Fibroblast of villous mesenchyme (primary cell): ENCODE results near the gene NLGN1. TPM values are rescaled to one million over a fixed set of nuclear protein-coding genes. Genes with fewer than 3 reads are reported as not detected.
A peak's percentile ranks its signal among the peaks of the same experiment; 100 is the strongest.

Experiments
- DNase-seq: peaks from one replicate; pipeline ENCODE4 v3.0.0-alpha.2; 2010; ENCODE audit warnings: low read depth
- H3K4me3 ChIP-seq: 2 replicates; pipeline ENCODE4 v1.5.1; 2011; ENCODE audit warnings: low read depth, mild to moderate bottlenecking, low read length
- CTCF ChIP-seq: IDR thresholded peaks from 2 replicates; pipeline ENCODE4 v1.5.1; 2012; ENCODE audit warnings: low read depth, mild to moderate bottlenecking, low read length; ENCODE audit not compliant: insufficient read depth
- total RNA-seq: library from RNA; depleted of rRNA; stranded (reverse); fragments of >200 nt; gene quantifications from 2 replicates; pipeline ENCODE4 v1.2.3, GENCODE V29; 2012

NLGN1 gene
- total RNA-seq, 1 donor = 18.1 TPM

- TF ChIP-seq CTCF = no peak
- DNase-seq = no peak
- H3K4me3 ChIP-seq = no peak overlapping the region
Observed at GRCh38 chr3:173869766-173870165, 472.2 kb downstream of the NLGN1 start.

DNA sequence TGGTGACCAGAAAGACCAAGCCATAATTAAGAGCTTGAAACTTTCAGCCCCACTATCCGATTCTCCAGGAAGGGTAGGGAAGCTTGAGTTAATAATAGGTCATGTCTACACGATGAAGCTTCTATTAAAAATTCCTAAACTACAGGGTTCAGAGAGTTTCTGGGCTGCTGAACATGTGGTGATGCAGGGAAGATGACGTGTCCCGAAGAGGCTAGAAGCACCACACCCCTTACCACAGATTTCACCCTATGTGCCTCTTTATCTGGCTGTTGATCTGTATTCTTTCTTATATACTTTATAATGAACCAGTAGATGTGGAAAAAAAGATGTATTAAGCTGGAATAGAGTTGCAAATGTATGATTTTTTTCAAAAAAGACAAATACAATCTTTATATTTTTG, 473.4 kb downstream of the NLGN1 start:
- no peak for DNase-seq
- TF ChIP-seq CTCF = no peak
- H3K4me3 ChIP-seq = no peak overlapping the region

DNA sequence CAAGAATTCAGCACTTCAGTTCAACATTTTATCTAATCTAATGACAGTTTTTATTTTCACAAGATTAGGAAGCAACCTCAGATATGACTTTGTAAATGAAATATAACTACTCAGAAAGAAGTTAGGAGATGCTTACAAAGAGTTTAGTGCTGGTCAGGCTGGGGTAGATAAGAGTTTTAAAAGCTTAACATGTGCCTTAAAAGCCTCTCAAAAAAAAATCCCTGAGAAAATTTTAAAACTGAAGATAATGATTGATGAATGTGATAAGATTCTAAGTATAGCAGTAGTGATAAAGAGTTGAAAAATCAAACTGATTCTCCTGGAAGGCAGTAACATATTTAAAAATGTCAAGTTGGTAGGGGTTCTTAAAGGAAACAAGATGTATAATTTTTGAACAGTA, 478.2 kb downstream of the NLGN1 start:
- no peak for TF ChIP-seq CTCF
- DNase-seq = no peak
- H3K4me3 ChIP-seq = no peak overlapping the region

GRCh38 chr3:173876476-173876875, 478.9 kb downstream of the NLGN1 start:
- DNase-seq = peak; percentile 1
- TF ChIP-seq CTCF = peak; percentile 29

DNA sequence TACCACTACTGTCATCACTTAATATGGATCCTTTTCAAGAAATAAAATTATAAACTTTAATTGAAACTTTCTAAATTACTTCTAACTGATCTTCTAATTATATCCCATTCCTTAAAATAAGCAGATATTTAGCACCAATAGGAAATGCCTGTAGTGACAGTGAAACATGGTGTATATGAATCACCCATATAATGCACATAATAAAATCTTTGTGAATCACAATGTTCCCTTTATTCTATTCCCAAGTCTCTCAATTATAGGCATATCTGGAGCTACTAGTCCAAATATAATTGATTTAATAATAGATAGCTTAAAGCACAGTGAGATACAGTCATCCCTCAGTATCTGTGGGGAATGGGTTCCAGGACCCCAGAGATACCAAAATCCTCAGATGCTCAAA, 490.3 kb downstream of the NLGN1 start:
- TF ChIP-seq CTCF = no peak

More at GRCh38 chr3:173876476-173876875, 478.9 kb downstream of the NLGN1 start:
- H3K4me3 ChIP-seq = no peak overlapping the region

GRCh38 chr3:173889596-173889995, 492.1 kb downstream of the NLGN1 start:
- H3K4me3 ChIP-seq = no peak overlapping the region
- no peak for DNase-seq
- TF ChIP-seq CTCF = no peak

More for the DNA sequence above, 490.3 kb downstream of the NLGN1 start:
- DNase-seq = no peak
- no peak overlapping the region for H3K4me3 ChIP-seq

DNA sequence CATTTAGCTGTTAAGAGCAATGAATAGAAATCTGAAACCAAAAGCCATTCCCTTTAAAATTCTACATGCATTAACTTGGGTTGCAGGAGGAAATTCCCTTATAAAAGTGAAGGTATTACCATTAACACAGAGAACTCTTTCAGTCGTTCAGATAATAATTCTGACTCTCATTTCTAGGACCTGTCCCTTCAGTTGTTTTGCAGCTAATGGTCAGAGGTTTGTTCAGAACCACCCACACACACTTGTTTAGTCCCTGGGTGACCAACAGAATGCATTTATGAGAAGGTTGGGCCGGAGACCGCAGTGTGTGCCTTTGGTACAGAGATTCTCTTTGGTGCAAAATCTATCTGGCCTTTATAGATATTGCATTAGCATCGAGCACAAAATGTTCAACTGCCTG, 492.5 kb downstream of the NLGN1 start:
- H3K4me3 ChIP-seq = no peak overlapping the region
- no peak for TF ChIP-seq CTCF
- no peak for DNase-seq
